Measurements from ENCODE around the gene KCNQ1. TPM values are rescaled to one million over a fixed set of nuclear protein-coding genes. Genes with fewer than 3 reads are reported as not detected.

KCNQ1 gene
- total RNA-seq, 1 donor from 2014 or later = 0.86 TPM

GRCh38 chr11:2525941-2526807 is 81.4 kb downstream of the KCNQ1 start:
- Mint-ChIP-seq H3K9me3 (no peaks in the 10 kb centered on the region), H3K4me3 (no peak overlapping the region), H3K27ac (ENCODE audit: unreplicated experiment) (no peak overlapping the region), H3K4me1 (no peaks in the 10 kb centered on the region), H3K36me3 (ENCODE audit: low read depth) (no peaks in the 10 kb centered on the region), H3K27me3 (ENCODE audit: low read depth) (no peaks in the 10 kb centered on the region)
- TF ChIP-seq CTCF (conservative IDR thresholded peaks at IDR 0.05) = no peak
- DNase-seq (ENCODE audit: low read depth, low spot score) = no peak

- Mint-ChIP-seq H3K27ac (ENCODE audit: unreplicated experiment) (no peak overlapping the region), H3K4me3 (no peak overlapping the region), H3K36me3 (ENCODE audit: low read depth) (no peaks in the 10 kb centered on the region), H3K27me3 (ENCODE audit: low read depth) (no peaks in the 10 kb centered on the region), H3K9me3 (no peaks in the 10 kb centered on the region), H3K4me1 (no peaks in the 10 kb centered on the region)
- no peak for TF ChIP-seq CTCF (conservative IDR thresholded peaks at IDR 0.05)
- no peak for DNase-seq (ENCODE audit: low read depth, low spot score)
Measured at GRCh38 chr11:2526808-2527381, 82.1 kb downstream of the KCNQ1 start.

GRCh38 chr11:2527621-2528291 is 82.9 kb downstream of the KCNQ1 start:
- Mint-ChIP-seq H3K4me1 (peaks cover 3% of the 10 kb centered on the region), H3K4me3 (no peak overlapping the region), H3K27me3 (ENCODE audit: low read depth) (no peaks in the 10 kb centered on the region), H3K36me3 (ENCODE audit: low read depth) (no peaks in the 10 kb centered on the region), H3K9me3 (no peaks in the 10 kb centered on the region), H3K27ac (ENCODE audit: unreplicated experiment) (no peak overlapping the region)
- TF ChIP-seq CTCF (conservative IDR thresholded peaks at IDR 0.05) = no peak
- DNase-seq (ENCODE audit: low read depth, low spot score) = no peak

- no peaks in the 10 kb centered on the region for H3K9me3 Mint-ChIP-seq
- peaks cover 10% of the 10 kb centered on the region for H3K4me1 Mint-ChIP-seq
- H3K27ac Mint-ChIP-seq (ENCODE audit: unreplicated experiment) = no peak overlapping the region
- H3K27me3 Mint-ChIP-seq (ENCODE audit: low read depth) = no peaks in the 10 kb centered on the region
- no peak overlapping the region for H3K4me3 Mint-ChIP-seq
- no peaks in the 10 kb centered on the region for H3K36me3 Mint-ChIP-seq (ENCODE audit: low read depth)
- DNase-seq (ENCODE audit: low read depth, low spot score) = no peak
- TF ChIP-seq CTCF (conservative IDR thresholded peaks at IDR 0.05) = no peak
Measured at GRCh38 chr11:2528301-2529050, 83.7 kb downstream of the KCNQ1 start.

GRCh38 chr11:2529173-2529572 is 84.4 kb downstream of the KCNQ1 start:
- Mint-ChIP-seq H3K4me1 (peaks cover 14% of the 10 kb centered on the region), H3K4me3 (no peak overlapping the region), H3K36me3 (ENCODE audit: low read depth) (no peaks in the 10 kb centered on the region), H3K9me3 (no peaks in the 10 kb centered on the region), H3K27ac (ENCODE audit: unreplicated experiment) (no peak overlapping the region), H3K27me3 (ENCODE audit: low read depth) (no peaks in the 10 kb centered on the region)
- no peak for DNase-seq (ENCODE audit: low read depth, low spot score)
- no peak for TF ChIP-seq CTCF (conservative IDR thresholded peaks at IDR 0.05)
